Inflammatory macrophage (primary cell): ENCODE data around the gene MCU.
A peak's percentile ranks its signal among the peaks of the same experiment; 100 is the strongest.
"Not testable (repeated sequence)": the region's sequence is repeated elsewhere in the genome, so short reads cannot be mapped to it uniquely, and the experiment has no call there.

Source experiments
- DNase-seq, 2 donors: peaks; one replicate each; pipeline ENCODE4 v3.0.0-alpha.2; 2020 to 2022

MCU gene

DNA sequence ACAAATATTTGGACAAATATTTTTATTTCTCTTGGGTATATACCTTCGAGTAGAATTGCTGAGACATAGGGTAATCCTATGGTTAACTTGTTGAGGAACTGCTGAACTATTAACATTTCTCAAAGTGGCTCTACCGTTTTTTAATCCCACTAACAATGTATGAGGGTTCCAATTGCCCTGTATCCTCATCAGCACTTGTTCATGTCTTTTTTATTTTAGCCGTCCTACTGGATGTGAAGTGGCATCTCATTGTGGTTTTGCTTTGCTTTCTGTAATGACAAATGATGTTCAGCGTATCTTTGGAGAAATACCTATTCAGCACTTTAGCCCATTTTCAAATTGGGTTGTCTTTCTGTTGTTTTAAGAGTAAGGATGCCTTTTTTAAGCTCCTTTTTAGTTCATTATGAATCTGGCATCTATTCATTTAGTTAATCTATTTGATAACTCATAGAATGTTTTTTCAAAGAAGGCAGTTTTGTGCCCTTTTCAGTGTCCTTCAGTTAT, 40.0 kb downstream of the MCU start:
- no peak for DNase-seq

DNA sequence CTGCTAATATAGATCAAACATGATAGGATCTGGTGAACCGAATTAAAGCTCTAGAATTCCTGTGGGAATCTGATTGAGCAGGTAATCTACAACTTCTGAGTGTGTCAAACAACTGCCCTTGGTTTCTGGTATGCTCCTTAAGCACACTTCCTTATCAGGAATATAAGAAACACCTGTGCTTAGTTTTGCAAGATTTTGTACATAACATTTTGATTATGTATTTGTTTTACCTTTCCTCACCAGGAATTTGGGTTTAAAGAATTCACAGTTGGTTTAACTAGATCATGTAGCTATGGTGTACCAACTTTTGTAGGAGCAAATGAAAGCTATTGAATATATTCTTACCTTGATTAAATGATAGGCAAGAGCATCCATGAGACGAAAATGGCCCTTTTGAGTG, 40.6 kb downstream of the MCU start:
- DNase-seq: no peak

DNA sequence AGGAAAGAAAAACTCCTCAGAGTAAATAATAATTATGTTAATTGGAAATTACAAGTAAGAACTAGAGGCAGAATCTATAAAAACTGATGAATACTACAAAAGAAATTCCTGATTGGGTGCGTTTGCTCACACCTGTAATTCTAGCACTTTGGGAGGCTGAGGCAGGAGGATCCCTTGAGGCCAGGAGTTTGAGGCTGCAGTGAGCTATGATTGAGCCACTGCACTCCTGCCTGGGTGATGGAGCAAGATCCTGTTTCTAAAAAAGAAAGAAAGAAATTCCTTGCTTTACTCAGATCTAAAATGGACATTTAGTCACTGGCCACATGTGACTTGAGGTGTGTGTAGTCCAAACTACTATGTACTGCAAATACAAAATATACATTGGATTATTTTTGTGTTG, 42.0 kb downstream of the MCU start:
- DNase-seq: no peak

DNA sequence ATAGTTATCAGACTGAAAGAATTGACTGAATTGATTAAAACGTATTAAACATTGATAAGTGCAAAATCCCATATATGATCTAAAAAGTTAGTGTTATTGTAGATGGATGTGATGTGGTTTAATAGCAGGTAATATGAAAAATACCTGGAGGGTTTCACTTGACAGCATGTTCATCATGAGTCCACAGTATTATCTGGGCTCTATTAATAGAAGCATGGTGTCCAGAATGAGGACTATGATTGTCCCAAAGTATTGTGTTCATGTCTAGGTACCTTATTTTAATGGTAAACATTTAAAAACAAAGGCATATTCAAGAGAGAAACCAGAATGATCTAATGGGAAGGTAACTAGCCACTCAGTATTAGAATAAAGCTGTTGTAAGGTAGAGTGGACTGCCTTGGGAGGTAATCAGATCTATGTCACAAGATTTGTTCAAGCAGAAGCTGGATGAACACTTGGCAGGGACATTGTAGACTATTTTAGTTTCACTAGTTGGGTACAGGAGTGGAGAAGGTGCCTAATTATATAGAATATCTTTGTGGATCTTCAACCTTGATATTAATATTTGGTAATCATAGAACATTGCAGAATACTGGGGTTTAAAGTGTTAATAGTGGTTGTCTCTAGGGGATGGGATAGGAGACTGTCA, 43.5 kb downstream of the MCU start:
- no peak for DNase-seq

DNA sequence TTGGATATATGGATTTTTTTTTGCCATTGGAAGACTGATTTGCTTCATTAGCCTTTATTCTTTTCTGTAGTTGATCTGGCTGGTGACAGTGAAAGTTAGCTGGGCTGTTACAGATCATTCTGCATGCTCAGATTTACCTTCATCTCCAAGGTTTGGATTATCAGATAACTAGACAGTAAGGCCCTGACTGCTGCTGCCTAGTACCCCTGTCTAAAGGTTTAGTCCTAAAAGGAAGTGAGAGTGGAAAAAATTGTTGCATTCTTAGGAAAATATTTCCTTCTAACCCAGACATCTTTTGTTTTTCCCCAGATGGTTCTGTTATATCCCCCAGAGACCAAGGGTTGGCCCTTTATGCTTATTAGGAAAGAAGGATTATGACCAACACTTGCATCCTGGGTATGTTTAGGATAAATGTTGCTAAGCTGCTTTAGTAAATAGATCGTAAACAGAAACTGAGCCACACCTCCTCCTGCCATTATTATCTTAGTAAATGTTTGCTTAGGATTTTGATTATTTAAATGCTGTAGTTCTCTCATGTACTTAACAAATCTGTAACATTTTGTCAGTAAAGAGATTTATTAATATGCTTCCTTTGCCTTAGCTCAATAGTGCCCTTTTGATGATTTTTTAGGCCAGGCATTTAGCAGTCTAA, 44.4 kb downstream of the MCU start:
- no peak for DNase-seq

DNA sequence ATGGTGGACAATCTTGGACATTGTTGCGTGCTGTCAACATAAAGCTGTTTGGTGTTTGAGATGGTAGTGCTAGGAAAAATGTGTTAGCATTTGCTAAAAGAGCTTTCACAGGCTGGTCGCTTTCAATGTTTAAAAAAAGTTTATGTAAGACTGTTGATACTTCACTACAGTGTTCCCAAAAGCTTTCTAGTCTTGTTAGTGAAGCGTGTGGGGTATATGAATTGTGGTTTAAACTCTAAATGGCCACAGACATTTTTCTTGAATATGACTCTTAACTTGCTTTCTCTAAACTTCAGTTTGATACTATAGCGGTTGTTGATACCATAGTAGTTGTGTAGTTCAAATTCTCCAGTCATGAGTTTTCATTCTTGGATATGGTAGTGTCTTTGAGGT, 44.9 kb downstream of the MCU start:
- no peak for DNase-seq

DNA sequence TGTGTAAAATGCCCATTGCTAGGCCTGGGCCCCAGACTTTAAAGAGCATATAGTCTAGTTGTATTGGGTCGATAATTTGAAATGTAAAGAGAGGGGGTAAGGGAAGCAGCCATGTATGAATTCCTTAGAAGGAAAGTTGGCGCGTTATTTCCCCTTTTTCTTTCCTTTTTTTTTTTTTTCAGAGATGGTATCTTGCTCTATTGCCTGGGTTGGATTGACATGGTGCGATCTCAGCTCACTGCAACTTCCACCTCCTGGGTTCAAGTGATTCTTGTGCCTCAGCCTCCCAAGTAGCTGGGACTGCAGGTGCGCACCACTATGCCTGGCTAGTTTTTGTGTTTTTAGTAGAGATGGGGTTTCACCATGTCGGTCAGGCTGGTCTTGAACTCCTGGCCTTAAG, 45.4 kb downstream of the MCU start:
- DNase-seq: not testable (repeated sequence)

DNA sequence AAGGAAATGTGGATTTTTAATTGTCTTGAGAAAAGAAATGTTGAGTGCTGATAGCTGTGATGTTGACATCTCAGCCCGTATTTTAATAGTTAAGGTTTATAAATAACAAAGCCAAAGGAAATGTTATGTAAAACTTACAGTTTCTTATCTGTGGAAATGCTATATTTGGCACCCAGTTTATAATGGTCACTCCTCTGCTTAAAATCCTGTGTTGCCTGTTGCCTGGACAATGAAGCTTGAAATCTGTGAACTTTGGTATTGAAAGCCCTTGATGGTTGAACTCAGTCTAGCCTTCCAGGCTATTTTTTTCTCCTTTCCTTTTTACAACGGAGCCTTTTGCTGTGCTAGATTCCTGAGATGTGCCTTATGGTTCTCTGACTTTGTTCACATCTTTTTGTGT, 46.5 kb downstream of the MCU start:
- no peak for DNase-seq

DNA sequence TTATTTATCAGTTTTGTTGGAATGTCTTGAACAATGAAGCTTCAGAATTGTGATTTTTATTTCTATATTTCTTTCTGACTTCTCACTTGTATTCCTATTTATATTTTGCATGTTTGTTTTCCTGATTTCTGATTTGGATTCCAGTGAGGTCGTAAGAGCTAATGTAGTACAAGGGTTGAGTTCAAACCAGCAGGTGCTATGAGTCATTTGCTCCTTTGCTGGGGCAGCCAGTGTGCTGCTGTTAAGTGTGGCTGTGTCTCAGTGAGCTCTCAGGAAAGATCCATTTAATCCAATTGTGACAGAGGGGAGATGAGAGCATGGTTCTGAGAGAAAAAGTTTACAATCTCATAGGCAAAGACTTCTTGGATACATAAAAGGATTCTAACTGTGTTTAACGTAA, 48.6 kb downstream of the MCU start:
- DNase-seq: no peak

DNA sequence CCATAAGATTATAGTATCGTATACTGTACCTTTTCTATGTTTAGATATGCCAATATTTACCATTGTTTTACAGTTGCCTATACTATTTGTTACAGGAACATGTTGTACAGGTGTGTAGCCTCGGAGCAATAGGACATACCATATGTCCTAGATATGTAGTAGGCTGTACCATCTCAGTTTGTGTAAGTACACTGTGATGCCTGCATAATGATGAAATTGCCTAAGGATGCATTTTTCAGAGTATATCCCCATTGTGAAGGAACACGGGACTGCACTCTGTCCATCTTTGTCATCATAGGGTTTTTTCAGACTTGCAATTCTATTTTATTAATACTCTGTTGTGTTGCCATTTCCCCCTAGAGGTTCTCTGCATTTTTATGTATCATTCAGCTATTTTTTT, 50.1 kb downstream of the MCU start:
- DNase-seq: no peak

DNA sequence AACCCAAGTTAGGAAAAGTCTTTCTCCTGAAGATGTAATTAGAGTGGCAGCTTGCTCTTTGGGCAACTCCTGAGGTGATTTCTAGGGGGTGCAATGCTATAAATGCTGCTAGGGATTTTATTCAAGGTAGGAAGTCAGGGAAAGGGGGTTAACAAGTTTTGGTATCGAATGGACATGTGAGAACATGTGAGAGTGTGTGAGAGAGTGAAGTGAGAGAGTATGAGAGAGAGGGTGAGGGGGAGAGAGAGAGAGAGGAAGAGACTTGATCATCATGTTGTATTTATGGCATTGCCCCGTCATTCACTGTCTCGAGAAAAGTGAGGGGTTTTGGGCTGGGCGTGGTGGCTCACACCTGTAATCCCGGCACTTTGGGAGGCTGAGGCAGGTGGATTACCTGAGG, 50.9 kb downstream of the MCU start:
- DNase-seq: no peak

DNA sequence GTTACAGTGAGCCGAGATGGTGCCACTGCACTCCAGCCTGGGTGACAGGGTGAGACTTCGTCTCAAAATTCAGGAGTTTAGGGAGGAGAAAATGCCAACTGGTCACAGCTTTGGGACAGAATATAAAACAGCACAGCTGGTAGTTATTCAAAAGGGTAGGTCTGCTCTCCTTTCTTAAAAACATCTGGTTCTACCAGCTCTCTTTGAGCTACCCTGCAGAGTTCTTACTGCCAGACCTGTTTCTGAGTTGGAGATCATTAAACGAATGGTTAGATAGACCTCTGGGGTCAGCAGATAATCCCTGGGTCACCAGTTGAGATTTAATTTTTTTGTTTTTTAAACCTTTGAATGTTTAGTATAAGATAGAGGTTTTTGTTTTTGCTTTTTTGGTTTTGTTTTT, 52.6 kb downstream of the MCU start:
- no peak for DNase-seq

DNA sequence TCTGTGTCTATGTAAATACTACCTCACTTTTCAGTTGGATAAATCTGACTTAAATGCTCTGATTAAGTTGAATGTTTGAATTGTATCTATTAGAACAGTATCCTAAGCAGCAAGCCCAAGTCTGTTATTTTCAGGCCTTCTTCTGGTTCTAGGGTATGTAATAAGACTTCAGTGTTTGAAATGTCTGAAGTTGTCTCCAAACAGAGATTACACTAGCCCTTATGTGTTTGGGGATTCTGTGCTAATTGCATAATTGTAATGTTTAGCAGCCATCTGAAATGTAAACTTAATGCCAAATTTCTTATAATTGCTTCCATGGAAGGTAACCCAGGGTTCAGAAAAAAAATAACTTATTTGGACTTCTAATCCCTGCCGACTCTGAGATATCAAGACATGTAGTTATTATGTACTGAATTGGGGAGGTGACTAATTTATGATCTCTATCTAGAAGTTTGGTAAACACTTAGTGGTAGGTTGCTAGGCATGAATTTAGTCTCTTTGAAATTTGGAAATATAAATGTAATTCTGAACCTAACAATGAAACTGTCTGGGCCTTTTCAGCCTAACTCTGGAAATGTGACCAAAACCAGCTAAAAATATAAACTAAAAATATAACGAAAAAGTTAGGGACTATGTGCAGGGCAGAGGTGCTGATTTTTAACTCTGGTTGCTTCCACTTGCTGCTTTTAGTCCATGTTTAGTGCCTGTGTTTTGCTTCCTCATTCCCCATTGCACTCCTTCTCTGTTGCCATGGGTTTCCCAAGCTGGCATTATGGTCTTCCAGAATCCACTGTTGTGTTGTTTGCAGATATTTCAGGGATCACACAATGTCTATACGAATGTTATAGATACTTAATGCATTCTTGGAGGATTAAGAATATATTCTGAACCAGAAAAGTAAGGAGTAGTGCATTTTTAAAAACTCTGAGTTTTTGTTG, 54.8 kb downstream of the MCU start:
- DNase-seq: peak in 1 of 2 donors; percentile 18

DNA sequence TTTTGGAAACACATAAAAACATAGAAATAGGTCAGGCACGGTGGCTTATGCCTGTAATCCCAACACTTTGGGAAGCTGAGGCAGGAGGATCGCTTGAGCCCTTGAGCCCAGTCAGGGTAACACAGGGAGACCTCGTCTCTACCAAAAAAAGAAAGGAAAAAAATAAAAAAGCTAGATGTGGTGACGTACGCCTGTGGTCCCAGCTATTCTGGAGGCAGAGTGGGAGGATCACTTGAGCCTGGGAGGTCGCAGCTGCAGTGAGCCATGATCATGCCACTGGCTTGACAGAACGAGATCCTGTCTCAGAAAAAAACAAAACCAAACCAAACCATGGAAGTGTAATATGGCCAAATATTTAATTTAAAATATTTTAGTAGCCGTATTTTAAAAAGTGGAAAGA, 55.6 kb downstream of the MCU start:
- DNase-seq: no peak

DNA sequence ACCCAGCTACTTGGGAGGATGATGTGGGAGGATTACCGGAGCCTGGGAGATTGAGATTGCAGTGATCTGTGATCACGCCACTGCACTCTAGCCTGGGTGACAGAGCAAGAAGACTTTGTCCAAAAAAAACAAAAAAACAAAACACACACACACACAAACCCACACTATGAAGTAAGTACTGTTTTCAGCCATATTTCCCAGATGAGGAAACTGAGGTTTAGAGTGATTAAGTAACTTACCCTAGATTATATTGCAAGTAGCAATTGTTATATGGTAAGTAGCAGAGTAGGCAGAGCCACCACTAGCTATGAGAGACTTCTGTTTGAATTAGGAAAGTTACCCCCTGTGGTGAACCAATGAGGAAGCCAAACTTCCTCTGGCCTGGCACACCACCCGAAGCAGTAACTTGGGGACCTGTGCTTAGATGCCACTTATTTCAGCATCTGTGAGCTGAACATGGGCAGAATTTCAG, 61.9 kb downstream of the MCU start:
- peak; percentile 92 to 97 for DNase-seq

DNA sequence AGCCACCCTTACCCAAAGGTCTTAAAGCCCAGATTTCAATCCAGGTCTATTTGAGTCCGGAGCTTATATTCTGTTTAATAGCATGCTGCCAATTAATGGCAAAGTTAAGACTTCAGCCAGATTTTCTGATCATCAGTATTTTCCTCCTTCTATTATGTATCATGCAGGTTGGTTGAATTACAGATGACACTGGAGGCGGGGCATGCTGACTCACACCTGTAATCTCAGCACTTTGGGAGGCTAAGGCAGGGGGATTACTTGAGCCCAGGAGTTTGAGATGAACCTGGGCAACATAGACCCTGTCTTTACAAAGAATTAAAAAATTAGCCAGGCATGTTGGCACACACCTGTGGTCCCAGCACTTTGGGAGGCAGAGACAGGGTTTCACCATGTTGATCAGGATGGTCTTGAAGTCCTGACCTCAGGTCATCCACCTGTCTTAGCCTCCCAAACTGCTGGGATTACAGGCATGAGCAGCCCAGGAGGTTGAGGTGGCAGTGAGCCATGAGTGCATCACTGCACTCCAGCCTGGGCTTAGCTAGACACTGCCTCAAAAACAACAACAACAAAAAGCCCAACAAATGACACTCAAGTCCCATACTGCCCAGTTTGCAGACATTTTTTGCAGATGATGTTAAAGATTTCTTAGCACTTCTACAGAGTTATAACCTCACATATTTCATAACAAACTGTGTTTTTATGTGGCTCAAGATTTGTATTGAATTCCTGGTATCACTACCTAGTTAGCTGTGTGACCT, 62.5 kb downstream of the MCU start:
- DNase-seq: no peak

DNA sequence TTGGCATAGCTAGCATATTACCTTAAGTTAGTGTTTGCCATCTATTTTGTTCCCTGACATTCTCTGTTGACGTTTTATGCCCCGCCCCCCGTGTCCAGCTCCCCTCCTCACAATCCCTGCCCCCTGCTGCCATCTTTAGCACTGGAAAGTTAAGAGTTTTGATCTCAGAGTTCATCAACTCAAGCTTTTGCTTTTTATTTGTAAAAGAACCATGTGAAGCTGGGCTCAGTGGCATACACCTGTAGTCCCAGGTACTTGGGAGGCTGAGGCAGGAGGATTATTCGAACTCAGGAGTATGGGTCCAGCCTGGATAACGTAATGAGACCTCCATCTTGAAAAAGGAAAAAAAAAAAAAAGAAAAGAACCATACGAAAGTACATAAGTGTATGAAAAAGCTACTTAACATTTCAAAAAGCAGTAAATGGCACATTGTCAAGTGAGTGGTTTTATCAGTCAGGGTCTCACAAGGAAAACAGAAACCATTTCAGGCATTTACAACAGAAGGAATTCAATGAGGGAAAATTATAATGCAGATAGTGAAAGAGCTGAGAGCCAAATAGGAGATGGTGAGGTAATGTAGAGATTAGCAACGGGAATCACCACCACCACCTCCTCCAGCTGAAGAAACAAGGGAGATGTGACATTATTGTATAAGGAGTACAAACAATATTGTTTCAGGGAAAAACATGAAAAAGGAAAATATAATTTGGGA, 64.9 kb downstream of the MCU start:
- DNase-seq: no peak

DNA sequence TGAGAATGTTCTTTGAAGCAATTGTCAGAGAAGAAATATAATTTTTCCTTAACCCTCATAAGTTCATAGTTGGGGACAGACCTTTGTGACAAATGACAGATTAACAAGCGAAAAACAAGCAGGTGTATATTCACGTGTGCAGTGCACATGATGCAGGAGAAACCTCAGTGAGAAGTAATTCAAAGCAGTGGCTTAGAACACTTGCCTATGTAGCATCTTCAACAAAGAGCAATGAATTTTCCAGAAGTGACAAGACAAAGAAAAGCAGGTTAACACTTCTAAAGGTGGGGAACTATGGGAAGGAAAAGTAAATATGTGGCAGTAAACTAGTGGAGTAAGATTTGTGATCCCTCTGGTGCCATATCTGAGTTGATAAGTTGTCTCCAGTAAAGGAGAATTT, 65.8 kb downstream of the MCU start:
- DNase-seq: no peak

DNA sequence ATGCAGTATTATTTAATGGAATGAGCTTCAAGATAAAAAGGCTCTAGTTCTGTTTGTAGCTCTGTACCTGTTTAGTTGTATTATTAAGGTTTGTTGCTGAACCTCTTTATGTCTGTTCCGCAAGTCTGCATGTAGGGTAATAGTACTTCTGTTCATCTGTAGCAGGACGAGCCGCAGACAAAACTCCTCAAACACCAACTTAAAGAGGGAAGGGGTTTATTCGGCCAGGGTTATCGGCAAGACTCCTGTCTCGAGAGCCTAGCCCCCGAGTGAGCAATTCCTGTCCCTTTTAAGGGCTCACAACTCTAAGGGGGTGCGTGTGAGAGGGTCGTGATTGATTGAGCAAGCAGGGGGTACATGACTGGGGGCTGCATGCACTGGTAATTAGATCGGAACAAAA, 67.0 kb downstream of the MCU start:
- not testable (repeated sequence) for DNase-seq

DNA sequence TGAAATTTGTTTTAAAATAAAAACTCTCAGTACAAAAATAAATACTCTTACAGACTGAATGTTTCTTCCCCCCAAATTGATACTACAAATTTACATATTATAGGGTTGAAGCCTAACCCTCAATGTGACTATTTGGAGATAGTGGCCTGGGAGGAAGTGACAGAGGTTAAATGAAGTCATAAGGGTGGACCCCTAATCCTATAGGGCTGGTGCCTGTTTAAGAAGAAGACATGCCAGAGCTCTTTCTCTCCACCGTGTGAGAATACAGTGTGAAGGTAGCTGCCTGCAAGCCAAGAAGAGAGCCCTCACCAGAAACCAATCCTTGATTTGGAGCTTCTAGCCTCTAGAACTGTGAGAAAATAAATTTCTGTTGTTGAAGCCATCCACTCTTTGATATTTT, 67.6 kb downstream of the MCU start:
- DNase-seq: no peak

DNA sequence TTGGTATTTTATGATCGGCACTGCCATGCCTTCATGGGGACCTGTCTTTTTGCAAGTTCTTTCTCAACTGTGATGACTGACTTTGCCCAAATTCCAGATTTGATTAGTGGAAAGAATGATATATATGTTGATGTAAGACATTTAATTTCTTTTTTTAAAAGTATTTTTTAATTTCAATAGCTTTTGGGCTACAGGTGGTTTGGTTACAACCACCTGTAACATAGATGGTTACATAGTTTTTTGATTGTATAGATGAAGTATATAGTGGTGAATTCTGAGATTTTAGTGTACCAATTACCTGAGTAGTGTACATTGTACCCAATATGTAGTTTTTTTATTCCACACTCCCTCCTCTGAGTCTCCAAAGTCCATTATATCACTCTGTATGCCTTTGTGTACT, 69.6 kb downstream of the MCU start:
- DNase-seq: no peak

DNA sequence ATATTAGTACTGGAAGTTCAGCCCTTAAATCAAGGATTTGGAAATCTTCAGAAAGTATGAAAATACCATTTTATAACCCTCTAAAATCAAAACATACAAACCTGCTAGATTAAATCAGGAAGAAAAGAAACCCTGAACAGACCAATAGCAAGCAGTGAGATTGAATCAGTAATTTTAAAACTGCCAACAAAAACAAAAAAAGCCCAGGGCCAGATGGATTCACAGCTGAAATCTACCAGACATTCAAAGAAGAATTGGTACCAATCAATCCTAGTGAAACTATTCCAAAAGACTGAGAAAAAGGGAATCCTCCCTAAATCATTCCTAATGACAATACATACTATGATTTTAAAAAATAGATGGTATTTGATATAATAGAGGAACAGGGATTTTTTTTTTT, 70.1 kb downstream of the MCU start:
- DNase-seq: no peak
